ENCODE measurements around the gene IRF1. TPM values are rescaled to one million over a fixed set of nuclear protein-coding genes. Genes with fewer than 3 reads are reported as not detected.
A peak's percentile ranks its signal among the peaks of the same experiment; 100 is the strongest.

Gene IRF1
- total and polyA plus RNA-seq, 4 donors, result 9.5 to 42.6 (median 24.7) TPM

DNA sequence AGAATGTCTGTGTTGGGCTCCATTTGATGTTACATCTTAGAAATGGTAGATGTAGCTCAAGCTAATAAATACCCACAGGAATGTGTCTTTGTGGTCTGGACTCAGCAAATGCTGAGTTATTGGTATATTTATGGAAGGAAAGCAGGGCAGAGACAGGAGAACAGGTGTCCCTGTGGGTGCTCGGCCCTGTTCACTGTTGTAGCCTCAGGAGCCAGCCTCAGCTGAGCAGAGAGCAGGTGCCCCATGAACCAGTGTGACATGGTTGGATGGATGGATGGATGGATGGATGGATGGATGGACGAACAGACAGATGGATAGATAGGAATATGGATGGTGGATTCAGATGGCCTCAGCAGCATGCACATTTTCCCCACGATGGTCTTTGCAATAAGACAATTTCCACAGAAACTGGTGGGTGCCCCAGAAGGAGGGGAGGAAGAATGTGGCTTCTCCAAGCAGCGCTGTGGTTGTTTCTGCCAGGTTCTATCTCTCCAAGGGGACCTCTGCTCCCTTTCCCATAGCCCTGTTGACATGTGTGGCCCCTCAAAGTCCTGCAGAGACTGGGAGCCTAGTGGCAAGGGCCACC, 8.2 kb upstream of the IRF1 start:
- H3K27me3 ChIP-seq (ENCODE audit: control insufficient read depth in 4 of 4, insufficient read depth in 4 of 4, low read length in 3 of 4), result no peaks in the 10 kb centered on the region
- DNase-seq (ENCODE audit: low spot score), result no peak
- WGBS, result 88% methylated on average over 4 of the region's 4 CpGs
- H3K9me3 ChIP-seq (ENCODE audit: control insufficient read depth in 4 of 4, low read length in 3 of 4), result no peaks in the 10 kb centered on the region
- H3K4me1 ChIP-seq (ENCODE audit: control insufficient read depth in 4 of 4, insufficient read depth in 4 of 4, low read length in 3 of 4), result peaks cover 28 to 85% (median 67%) of the 10 kb centered on the region in 4 donors
- H3K9ac ChIP-seq (ENCODE audit: low read depth in 1 of 2, low read length in 2 of 2), result no peak overlapping the region
- TF ChIP-seq, protein P1, sequence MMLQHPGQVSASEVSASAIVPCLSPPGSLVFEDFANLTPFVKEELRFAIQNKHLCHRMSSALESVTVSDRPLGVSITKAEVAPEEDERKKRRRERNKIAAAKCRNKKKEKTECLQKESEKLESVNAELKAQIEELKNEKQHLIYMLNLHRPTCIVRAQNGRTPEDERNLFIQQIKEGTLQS (IDR thresholded peaks at IDR 0.05), result no peak
- TF ChIP-seq JUND (IDR thresholded peaks at IDR 0.05), result no peak
- H3K27ac ChIP-seq (ENCODE audit: low read depth in 1 of 2, low read length in 2 of 2), result peak overlapping the region; percentile 96 to 97
- H3K36me3 ChIP-seq (ENCODE audit: control insufficient read depth in 4 of 4, insufficient read depth in 3 of 4, low read depth in 1 of 4, low read length in 3 of 4), result no peaks in the 10 kb centered on the region
- no peak overlapping the region for H3K4me3 ChIP-seq (ENCODE audit: low read depth in 1 of 3, low read length in 3 of 3)

DNA sequence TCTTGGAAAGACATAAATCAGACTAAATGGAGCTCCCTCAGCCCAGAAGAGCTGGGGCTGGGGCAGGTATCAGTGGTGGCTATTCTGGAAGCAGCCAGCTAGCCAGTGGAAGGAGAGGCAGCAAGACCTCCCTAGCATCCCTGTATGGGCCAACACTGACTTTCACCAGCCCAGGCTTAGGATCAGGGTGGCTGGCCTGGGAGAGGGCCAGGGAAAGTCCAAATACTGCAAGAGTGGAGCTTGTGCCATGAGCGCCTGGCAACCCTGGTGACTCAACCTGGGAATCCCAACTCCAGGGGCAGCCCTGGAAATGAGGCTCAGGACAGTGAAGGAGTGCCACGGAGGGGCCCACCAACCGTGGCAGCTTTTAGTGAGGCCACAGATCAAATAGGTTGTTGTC, 7.6 kb upstream of the IRF1 start:
- Histone ChIP-seq H3K27me3 (ENCODE audit: control insufficient read depth in 4 of 4, insufficient read depth in 4 of 4, low read length in 3 of 4) (no peaks in the 10 kb centered on the region), H3K27ac (ENCODE audit: low read depth in 1 of 2, low read length in 2 of 2) (peak overlapping the region; percentile 96 to 97), H3K4me3 (ENCODE audit: low read depth in 1 of 3, low read length in 3 of 3) (no peak overlapping the region), H3K36me3 (ENCODE audit: control insufficient read depth in 4 of 4, insufficient read depth in 3 of 4, low read depth in 1 of 4, low read length in 3 of 4) (no peaks in the 10 kb centered on the region), H3K9me3 (ENCODE audit: control insufficient read depth in 4 of 4, low read length in 3 of 4) (no peaks in the 10 kb centered on the region), H3K9ac (ENCODE audit: low read depth in 1 of 2, low read length in 2 of 2) (no peak overlapping the region), H3K4me1 (ENCODE audit: control insufficient read depth in 4 of 4, insufficient read depth in 4 of 4, low read length in 3 of 4) (peaks cover 28 to 81% (median 67%) of the 10 kb centered on the region in 4 donors)
- no peak for DNase-seq (ENCODE audit: low spot score)
- 37% methylated on average over 3 of the region's 3 CpGs for WGBS
- TF ChIP-seq FOXA1 (IDR thresholded peaks at IDR 0.05) (no peak), NR2F2 (IDR thresholded peaks at IDR 0.05) (no peak), FOXA2 (IDR thresholded peaks at IDR 0.05) (no peak), HNF4A (conservative IDR thresholded peaks at IDR 0.05) (peak; percentile 62 to 71), TAF1 (conservative IDR thresholded peaks at IDR 0.05) (no peak), HNF4G (IDR thresholded peaks at IDR 0.05) (no peak), RXRA (IDR thresholded peaks at IDR 0.05) (peak in 1 of 2 donors; percentile 50), SP1 (IDR thresholded peaks at IDR 0.05) (peak; percentile 42), RAD21 (IDR thresholded peaks at IDR 0.05) (peak in 1 of 2 donors; percentile 47), GABPA (IDR thresholded peaks at IDR 0.05 in 1 of 2, conservative IDR thresholded peaks at IDR 0.05 in 1 of 2) (no peak), YY1 (IDR thresholded peaks at IDR 0.05) (no peak), JUND (IDR thresholded peaks at IDR 0.05) (peak; percentile 33 to 79), EGR1 (IDR thresholded peaks at IDR 0.05; ENCODE audit: low read depth in 2 of 2) (no peak)
- TF ChIP-seq, protein P2, sequence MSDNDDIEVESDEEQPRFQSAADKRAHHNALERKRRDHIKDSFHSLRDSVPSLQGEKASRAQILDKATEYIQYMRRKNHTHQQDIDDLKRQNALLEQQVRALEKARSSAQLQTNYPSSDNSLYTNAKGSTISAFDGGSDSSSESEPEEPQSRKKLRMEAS (IDR thresholded peaks at IDR 0.05), result peak; percentile 56
- TF ChIP-seq, protein P1 (IDR thresholded peaks at IDR 0.05), result peak; percentile 86
- TF ChIP-seq, protein P3, sequence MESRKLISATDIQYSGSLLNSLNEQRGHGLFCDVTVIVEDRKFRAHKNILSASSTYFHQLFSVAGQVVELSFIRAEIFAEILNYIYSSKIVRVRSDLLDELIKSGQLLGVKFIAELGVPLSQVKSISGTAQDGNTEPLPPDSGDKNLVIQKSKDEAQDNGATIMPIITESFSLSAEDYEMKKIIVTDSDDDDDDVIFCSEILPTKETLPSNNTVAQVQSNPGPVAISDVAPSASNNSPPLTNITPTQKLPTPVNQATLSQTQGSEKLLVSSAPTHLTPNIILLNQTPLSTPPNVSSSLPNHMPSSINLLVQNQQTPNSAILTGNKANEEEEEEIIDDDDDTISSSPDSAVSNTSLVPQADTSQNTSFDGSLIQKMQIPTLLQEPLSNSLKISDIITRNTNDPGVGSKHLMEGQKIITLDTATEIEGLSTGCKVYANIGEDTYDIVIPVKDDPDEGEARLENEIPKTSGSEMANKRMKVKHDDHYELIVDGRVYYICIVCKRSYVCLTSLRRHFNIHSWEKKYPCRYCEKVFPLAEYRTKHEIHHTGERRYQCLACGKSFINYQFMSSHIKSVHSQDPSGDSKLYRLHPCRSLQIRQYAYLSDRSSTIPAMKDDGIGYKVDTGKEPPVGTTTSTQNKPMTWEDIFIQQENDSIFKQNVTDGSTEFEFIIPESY (IDR thresholded peaks at IDR 0.05), result no peak
- TF ChIP-seq, protein P4, sequence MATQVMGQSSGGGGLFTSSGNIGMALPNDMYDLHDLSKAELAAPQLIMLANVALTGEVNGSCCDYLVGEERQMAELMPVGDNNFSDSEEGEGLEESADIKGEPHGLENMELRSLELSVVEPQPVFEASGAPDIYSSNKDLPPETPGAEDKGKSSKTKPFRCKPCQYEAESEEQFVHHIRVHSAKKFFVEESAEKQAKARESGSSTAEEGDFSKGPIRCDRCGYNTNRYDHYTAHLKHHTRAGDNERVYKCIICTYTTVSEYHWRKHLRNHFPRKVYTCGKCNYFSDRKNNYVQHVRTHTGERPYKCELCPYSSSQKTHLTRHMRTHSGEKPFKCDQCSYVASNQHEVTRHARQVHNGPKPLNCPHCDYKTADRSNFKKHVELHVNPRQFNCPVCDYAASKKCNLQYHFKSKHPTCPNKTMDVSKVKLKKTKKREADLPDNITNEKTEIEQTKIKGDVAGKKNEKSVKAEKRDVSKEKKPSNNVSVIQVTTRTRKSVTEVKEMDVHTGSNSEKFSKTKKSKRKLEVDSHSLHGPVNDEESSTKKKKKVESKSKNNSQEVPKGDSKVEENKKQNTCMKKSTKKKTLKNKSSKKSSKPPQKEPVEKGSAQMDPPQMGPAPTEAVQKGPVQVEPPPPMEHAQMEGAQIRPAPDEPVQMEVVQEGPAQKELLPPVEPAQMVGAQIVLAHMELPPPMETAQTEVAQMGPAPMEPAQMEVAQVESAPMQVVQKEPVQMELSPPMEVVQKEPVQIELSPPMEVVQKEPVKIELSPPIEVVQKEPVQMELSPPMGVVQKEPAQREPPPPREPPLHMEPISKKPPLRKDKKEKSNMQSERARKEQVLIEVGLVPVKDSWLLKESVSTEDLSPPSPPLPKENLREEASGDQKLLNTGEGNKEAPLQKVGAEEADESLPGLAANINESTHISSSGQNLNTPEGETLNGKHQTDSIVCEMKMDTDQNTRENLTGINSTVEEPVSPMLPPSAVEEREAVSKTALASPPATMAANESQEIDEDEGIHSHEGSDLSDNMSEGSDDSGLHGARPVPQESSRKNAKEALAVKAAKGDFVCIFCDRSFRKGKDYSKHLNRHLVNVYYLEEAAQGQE (IDR thresholded peaks at IDR 0.05), result peak; percentile 26
- TF ChIP-seq, protein P5, sequence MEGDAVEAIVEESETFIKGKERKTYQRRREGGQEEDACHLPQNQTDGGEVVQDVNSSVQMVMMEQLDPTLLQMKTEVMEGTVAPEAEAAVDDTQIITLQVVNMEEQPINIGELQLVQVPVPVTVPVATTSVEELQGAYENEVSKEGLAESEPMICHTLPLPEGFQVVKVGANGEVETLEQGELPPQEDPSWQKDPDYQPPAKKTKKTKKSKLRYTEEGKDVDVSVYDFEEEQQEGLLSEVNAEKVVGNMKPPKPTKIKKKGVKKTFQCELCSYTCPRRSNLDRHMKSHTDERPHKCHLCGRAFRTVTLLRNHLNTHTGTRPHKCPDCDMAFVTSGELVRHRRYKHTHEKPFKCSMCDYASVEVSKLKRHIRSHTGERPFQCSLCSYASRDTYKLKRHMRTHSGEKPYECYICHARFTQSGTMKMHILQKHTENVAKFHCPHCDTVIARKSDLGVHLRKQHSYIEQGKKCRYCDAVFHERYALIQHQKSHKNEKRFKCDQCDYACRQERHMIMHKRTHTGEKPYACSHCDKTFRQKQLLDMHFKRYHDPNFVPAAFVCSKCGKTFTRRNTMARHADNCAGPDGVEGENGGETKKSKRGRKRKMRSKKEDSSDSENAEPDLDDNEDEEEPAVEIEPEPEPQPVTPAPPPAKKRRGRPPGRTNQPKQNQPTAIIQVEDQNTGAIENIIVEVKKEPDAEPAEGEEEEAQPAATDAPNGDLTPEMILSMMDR (IDR thresholded peaks at IDR 0.05; ENCODE audit: low read depth, low read length, missing input control), result no peak

All from liver (tissue), 9 donors.